ENCODE data around the gene HOXC10. TPM values are rescaled to one million over a fixed set of nuclear protein-coding genes. Genes with fewer than 3 reads are reported as not detected.

The HOXC10 gene
- total RNA-seq, 2 experiments from 2014 or later = not detected

GRCh38 chr12:53944907-53945847, 39.8 kb upstream of the HOXC10 start:
- Mint-ChIP-seq H3K9me3 (ENCODE audit: low read depth) (no peaks in the 10 kb centered on the region), H3K27ac (no peak overlapping the region), H3K27me3 (peaks cover 94% of the 10 kb centered on the region), H3K4me3 (no peak overlapping the region), H3K36me3 (no peaks in the 10 kb centered on the region), H3K4me1 (no peaks in the 10 kb centered on the region)
- no peak for ATAC-seq
- CTCF ChIA-PET = interaction anchor here (0.8 to 1.4 kb wide), 2 partner anchors 88 to 188 kb away, joined by 3 to 4 read pairs; partner anchors contain the start of gene HOXC5
- DNase-seq = no peak

GRCh38 chr12:53947743-53948142, 37.2 kb upstream of the HOXC10 start:
- no peak overlapping the region for H3K27ac Mint-ChIP-seq
- no peaks in the 10 kb centered on the region for H3K9me3 Mint-ChIP-seq (ENCODE audit: low read depth)
- no peaks in the 10 kb centered on the region for H3K4me1 Mint-ChIP-seq
- DNase-seq (no peak), ATAC-seq (no peak)
- CTCF ChIA-PET = interaction anchor here (0.6 kb wide), 1 partner anchor 245 kb away, joined by 3 read pairs; no protein-coding TSS in a partner anchor
- H3K4me3 Mint-ChIP-seq = no peak overlapping the region
- H3K27me3 Mint-ChIP-seq = peaks cover 97% of the 10 kb centered on the region
- no peaks in the 10 kb centered on the region for H3K36me3 Mint-ChIP-seq

GRCh38 chr12:53948650-53949593, 36.0 kb upstream of the HOXC10 start:
- no peak overlapping the region for H3K4me3 Mint-ChIP-seq
- CTCF ChIA-PET = interaction anchor here (0.6 kb wide), 1 partner anchor 244 kb away, joined by 3 read pairs; no protein-coding TSS in a partner anchor
- H3K9me3 Mint-ChIP-seq (ENCODE audit: low read depth) = no peaks in the 10 kb centered on the region
- H3K36me3 Mint-ChIP-seq = no peaks in the 10 kb centered on the region
- H3K27me3 Mint-ChIP-seq = peaks cover 98% of the 10 kb centered on the region
- no peak for ATAC-seq
- no peak overlapping the region for H3K27ac Mint-ChIP-seq
- DNase-seq = no peak
- no peaks in the 10 kb centered on the region for H3K4me1 Mint-ChIP-seq

GRCh38 chr12:53949631-53950436, 35.1 kb upstream of the HOXC10 start:
- H3K4me1 Mint-ChIP-seq = no peaks in the 10 kb centered on the region
- CTCF ChIA-PET = no interaction called here

GRCh38 chr12:53950437-53950773, 34.5 kb upstream of the HOXC10 start:
- DNase-seq = no peak
- CTCF ChIA-PET = no interaction called here
- ATAC-seq = no peak

More at GRCh38 chr12:53949631-53950436, 35.1 kb upstream of the HOXC10 start:
- DNase-seq (no peak), ATAC-seq (no peak)
- peaks cover 98% of the 10 kb centered on the region for H3K27me3 Mint-ChIP-seq
- no peaks in the 10 kb centered on the region for H3K9me3 Mint-ChIP-seq (ENCODE audit: low read depth)
- H3K27ac Mint-ChIP-seq = no peak overlapping the region
- H3K4me3 Mint-ChIP-seq = no peak overlapping the region
- no peaks in the 10 kb centered on the region for H3K36me3 Mint-ChIP-seq

GRCh38 chr12:53950789-53951576, 34.0 kb upstream of the HOXC10 start:
- CTCF ChIA-PET = interaction anchor here (1.1 kb wide), 1 partner anchor 49 kb away, joined by 3 read pairs; the partner anchor contains the start of gene HOXC9
- H3K4me3 Mint-ChIP-seq = no peak overlapping the region
- no peaks in the 10 kb centered on the region for H3K36me3 Mint-ChIP-seq
- no peaks in the 10 kb centered on the region for H3K4me1 Mint-ChIP-seq
- DNase-seq (no peak), ATAC-seq (no peak)
- peaks cover 95% of the 10 kb centered on the region for H3K27me3 Mint-ChIP-seq
- H3K27ac Mint-ChIP-seq = peak overlapping the region; percentile 59
- H3K9me3 Mint-ChIP-seq (ENCODE audit: low read depth) = no peaks in the 10 kb centered on the region

More at GRCh38 chr12:53950437-53950773, 34.5 kb upstream of the HOXC10 start:
- Mint-ChIP-seq H3K27ac (no peak overlapping the region), H3K4me3 (no peak overlapping the region), H3K27me3 (peaks cover 95% of the 10 kb centered on the region), H3K36me3 (no peaks in the 10 kb centered on the region), H3K4me1 (no peaks in the 10 kb centered on the region), H3K9me3 (ENCODE audit: low read depth) (no peaks in the 10 kb centered on the region)

GRCh38 chr12:53951577-53952334, 33.2 kb upstream of the HOXC10 start:
- ATAC-seq (no peak), DNase-seq (no peak)
- no peaks in the 10 kb centered on the region for H3K9me3 Mint-ChIP-seq (ENCODE audit: low read depth)
- no peak overlapping the region for H3K4me3 Mint-ChIP-seq
- peaks cover 95% of the 10 kb centered on the region for H3K27me3 Mint-ChIP-seq
- H3K27ac Mint-ChIP-seq = peak overlapping the region; percentile 59
- H3K36me3 Mint-ChIP-seq = no peaks in the 10 kb centered on the region
- H3K4me1 Mint-ChIP-seq = peaks cover under 1% of the 10 kb centered on the region
- CTCF ChIA-PET = interaction anchor here (1.1 to 1.5 kb wide), 4 partner anchors 9 to 82 kb away, joined by 3 to 5 read pairs (median 3); partner anchors contain the start of genes HOXC5 and HOXC9

GRCh38 chr12:53952335-53952694, 32.6 kb upstream of the HOXC10 start:
- H3K36me3 Mint-ChIP-seq = no peaks in the 10 kb centered on the region
- peaks cover 96% of the 10 kb centered on the region for H3K27me3 Mint-ChIP-seq
- peak overlapping the region; percentile 59 for H3K27ac Mint-ChIP-seq
- ATAC-seq = no peak
- H3K4me1 Mint-ChIP-seq = peaks cover 2% of the 10 kb centered on the region
- H3K4me3 Mint-ChIP-seq = no peak overlapping the region
- no peaks in the 10 kb centered on the region for H3K9me3 Mint-ChIP-seq (ENCODE audit: low read depth)
- DNase-seq = no peak
- CTCF ChIA-PET = interaction anchor here (0.7 to 1.5 kb wide), 6 partner anchors 9 to 81 kb away, joined by 3 to 5 read pairs (median 3); partner anchors contain the start of genes HOXC5 and HOXC9

- H3K27me3 Mint-ChIP-seq = peaks cover 96% of the 10 kb centered on the region
- DNase-seq (no peak), ATAC-seq (no peak)
- no peaks in the 10 kb centered on the region for H3K9me3 Mint-ChIP-seq (ENCODE audit: low read depth)
- peaks cover 2% of the 10 kb centered on the region for H3K4me1 Mint-ChIP-seq
- no peaks in the 10 kb centered on the region for H3K36me3 Mint-ChIP-seq
- peak overlapping the region; percentile 61 for H3K27ac Mint-ChIP-seq
- CTCF ChIA-PET = interaction anchor here (0.7 to 1.8 kb wide), 7 partner anchors 8 to 248 kb away, joined by 3 to 5 read pairs (median 3); partner anchors contain the start of genes HOXC13 and HOXC5
- H3K4me3 Mint-ChIP-seq = no peak overlapping the region
Observed at GRCh38 chr12:53952871-53953734, 31.8 kb upstream of the HOXC10 start.

GRCh38 chr12:53953831-53954693, 30.9 kb upstream of the HOXC10 start:
- DNase-seq (no peak), ATAC-seq (no peak)
- Mint-ChIP-seq H3K4me3 (no peak overlapping the region), H3K27me3 (peaks cover 94% of the 10 kb centered on the region), H3K36me3 (no peaks in the 10 kb centered on the region), H3K9me3 (ENCODE audit: low read depth) (no peaks in the 10 kb centered on the region), H3K4me1 (peaks cover 2% of the 10 kb centered on the region), H3K27ac (no peak overlapping the region)
- CTCF ChIA-PET = interaction anchor here (0.7 to 1.8 kb wide), 3 partner anchors 16 to 247 kb away, joined by 3 to 5 read pairs (median 4); partner anchors contain the start of gene HOXC13
